DMS53 (cell line): ENCODE results near the gene RPL19.

Source experiments
- DNase-seq: peaks from one replicate; lab custom pipeline; 2025; lab: John Stamatoyannopoulos, UW

The RPL19 gene

DNA sequence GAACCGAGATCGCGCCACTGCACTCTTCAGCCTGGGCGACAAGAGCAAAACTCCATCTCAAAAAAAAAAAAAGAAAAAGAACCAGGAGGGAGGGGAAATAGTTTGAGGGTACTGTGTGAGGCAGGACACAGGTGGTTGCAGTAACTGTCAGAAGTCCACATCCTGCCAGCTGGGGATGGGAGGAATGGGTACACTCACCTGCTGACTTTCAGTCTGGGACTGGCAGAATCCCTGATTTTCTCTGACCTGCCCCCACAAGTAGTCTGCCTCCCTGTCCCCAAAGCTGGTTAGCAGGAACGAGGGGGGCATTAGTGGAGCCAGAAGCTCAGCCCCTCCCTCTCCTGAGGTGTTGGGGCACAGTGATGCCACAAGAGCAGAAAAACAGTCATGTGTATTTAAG lies 27.0 kb upstream of the RPL19 start:
- DNase-seq: no peak

GRCh38 chr17:39173526-39174274 lies 26.4 kb upstream of the RPL19 start:
- DNase-seq: no peak

DNA sequence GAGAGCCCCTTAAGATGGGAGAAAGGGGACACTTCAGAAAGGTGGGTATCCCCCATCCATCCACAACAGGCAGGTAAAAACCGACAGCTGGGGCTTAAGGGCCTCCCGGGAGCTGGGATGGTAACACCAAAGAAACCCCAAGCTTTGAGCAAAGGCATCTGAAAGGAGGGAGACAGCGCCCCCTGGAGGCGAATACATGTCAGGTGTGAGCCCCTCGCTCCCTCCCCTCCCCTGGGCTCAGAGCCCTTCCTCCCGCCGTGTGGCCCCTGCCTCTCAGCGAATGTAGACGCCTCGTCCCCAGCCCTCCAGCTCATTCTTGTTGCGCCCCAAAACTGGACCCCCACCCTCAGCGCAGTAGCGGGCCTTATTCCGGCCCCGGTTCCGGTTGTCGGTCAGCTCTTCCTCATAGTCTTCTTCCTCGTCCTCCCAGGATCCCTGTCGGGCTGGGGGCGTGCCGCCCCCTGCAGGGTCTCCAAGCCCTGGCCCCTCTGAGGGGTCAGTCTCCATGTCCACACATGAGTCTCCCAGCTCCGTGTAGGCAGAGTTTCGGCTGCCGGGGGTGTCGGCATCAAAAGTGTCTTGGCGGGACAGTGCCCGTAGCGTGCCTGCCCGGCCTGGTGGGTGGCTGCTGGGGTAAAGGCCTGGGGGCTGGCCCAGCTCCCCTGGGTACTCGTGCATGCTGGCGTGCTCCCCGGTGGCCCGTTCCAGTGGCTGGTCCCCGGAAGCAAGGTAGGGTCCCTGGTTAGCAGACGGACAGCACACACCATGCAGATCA lies 25.0 kb upstream of the RPL19 start:
- peak; percentile 76 for DNase-seq

- DNase-seq: no peak
These were observed 24.4 kb upstream of the RPL19 start for GRCh38 chr17:39175695-39176093.

DNA sequence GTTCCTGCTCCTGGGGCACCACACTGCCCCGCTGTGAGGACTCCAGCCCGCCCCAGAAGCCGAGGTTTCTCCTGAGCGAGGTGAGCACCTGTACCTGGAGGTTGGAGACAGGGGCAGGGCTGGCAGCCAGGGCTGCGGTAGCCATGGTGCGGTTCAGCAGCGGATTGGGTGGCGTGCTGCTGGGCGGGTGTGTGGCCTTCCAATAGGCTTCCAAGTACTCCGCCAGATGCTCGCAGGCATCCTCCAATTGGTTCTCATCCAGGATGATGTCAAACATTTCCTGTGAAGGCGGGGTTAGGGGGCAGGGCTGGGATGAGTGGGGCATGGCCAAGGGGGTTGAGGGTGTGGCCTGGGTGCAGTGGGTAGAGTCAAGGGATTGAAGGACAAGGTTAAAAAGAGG lies 22.8 kb upstream of the RPL19 start:
- DNase-seq: peak; percentile 14

GRCh38 chr17:39178536-39178935 lies 21.5 kb upstream of the RPL19 start:
- DNase-seq: peak; percentile 54

- DNase-seq: no peak
These were observed 18.8 kb upstream of the RPL19 start for GRCh38 chr17:39181303-39181702.

DNA sequence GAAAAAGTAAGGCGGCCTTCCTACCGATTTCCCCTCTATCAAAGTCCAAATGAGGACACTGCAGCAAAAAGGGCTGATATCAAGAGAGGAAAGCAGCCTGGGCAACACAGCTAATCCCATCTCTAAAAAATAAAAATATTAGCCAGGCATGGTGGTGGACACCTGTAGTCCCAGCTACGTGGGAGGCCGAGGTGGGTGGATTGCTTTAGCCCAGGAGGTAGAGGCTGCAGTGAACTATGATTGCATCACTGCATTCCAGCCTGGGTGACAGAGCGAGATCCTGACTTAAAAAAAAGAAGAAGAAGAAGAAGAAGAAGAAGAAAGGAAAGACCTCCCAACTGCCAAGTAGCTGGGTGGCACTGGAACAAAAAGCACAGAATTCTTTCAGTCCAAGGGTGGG lies 17.0 kb upstream of the RPL19 start:
- DNase-seq: no peak

- DNase-seq: no peak
These were observed 16.4 kb upstream of the RPL19 start for GRCh38 chr17:39183720-39184119.

DNA sequence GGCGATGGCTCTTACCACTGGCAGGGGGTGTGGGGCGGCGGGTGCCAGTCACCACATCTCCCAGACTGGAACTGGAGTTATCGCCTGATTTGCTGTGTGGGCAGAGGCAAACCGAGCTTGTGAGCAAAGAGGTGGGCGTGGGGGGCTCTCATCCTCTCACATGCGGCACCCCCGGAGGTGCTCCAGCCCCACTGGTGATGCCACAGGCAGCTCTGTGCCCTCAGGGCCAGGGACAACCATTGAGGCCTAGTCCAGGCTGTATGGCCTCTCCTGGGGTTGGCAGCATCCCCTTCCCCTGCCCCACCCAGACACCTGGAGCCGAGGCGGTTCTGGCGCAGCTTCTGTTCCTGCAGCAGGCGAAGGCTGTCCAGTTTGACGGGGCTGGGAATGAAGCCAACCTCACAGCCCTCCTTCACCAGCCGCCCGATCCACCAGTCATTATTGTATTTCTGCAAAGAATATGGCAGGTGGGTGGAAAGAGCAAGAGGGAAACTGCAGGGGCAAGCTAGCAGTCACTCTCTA lies 13.5 kb upstream of the RPL19 start:
- DNase-seq: no peak

- no peak for DNase-seq
These were observed 12.8 kb upstream of the RPL19 start for GRCh38 chr17:39187152-39187830.

DNA sequence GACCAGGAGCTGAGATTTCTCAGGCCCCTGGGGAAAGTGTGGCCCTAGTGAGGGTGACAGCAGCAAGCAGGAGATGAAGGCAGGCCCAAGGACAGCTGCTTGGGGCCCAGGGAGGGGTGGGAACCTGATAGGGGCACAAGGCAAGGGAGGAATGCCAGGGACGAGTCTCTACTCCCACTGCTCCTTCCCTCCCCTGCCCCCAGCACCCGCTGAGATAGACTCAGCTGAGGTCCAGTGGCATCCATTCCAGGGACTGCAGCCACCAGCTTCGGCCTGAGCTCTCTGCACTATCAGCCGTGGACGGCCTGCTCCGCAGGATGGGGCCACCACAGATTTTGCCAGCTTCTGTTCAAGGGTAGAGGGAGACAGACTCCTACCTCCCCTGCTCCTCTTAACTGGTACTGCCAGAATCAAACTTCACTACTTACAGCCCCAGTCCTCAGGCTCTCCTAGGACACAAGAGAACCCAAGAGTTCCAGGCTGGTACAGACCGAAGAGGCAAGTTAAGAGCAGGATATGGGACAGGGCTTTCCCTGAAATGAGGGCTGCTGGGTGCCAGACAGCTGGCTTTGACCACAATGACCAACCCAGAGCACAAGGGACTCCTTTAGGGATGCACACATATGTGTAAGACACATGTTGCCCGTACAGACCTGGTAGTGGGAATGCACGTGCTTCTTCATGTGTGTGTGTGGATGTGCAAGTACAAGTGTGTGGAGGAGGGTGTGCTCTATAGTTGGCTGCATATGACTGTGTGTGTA lies 8.2 kb upstream of the RPL19 start:
- DNase-seq: no peak

- no peak for DNase-seq
These were observed 7.2 kb upstream of the RPL19 start for GRCh38 chr17:39192901-39193300.

GRCh38 chr17:39193346-39193745 lies 6.7 kb upstream of the RPL19 start:
- no peak for DNase-seq

DNA sequence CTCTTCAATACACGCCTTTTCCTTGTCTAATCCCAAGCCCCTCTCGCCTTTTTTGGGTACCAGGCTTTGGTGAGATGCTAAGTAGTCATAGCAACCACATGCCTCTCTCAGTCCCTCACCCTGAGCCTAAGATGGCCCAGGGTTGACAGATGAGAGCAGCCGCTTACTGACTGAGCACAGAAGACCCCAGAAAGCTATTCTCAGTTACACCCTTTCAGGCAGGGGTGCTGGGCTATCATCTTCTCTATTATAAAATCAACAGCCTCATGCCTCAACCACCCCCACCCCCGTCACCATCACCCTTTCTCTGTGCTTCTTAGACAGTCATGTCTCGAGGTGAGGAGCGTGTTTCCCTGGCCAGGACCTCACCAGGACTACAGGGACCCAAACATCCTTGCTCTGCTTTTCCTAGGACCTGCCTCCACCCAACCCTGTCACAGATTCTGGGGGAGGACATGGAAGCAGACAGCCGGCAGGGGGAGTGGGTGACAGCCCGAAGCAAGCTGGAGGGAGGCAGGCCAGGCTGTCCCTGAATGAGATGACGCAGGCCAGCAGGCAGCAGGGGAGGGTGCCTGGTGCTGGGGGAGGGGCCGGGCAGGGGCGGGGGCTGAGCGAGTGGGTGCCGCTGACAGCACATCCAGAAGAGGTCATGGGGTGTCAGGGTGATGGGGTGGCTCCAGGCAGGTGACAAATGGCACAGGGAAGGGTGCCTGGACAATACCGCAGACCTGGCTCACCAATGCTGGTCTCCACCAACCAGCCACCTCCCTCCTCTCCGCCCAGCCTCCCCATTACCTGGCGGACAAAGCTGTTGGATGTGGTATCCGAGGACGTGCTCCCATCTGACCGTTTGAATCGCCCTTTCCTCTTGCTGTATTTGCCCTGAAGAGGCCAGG lies 5.7 kb upstream of the RPL19 start:
- DNase-seq: no peak

- no peak for DNase-seq
These were observed 5.0 kb upstream of the RPL19 start for GRCh38 chr17:39194985-39195524.

GRCh38 chr17:39195568-39196160 lies 4.4 kb upstream of the RPL19 start:
- no peak for DNase-seq

GRCh38 chr17:39196241-39196807 lies 3.8 kb upstream of the RPL19 start:
- DNase-seq: no peak

GRCh38 chr17:39196808-39197291 lies 3.2 kb upstream of the RPL19 start:
- peak; percentile 51 for DNase-seq
